ENCODE measurements around the gene RNF215.
A peak's percentile ranks its signal among the peaks of the same experiment; 100 is the strongest.
"Not testable (repeated sequence)": the region's sequence is repeated elsewhere in the genome, so short reads cannot be mapped to it uniquely, and the experiment has no call there.

Gene RNF215

GRCh38 chr22:30357650-30358215, 29.5 kb downstream of the RNF215 start:
- no peak for DNase-seq

GRCh38 chr22:30357236-30357570, 30.0 kb downstream of the RNF215 start:
- no peak for DNase-seq

- DNase-seq, result peak; percentile 86
These were observed 30.6 kb downstream of the RNF215 start, which contains the start of the genes CCDC157 and SF3A1 for GRCh38 chr22:30356449-30357235. TSS of gene CCDC157 (plus strand) at chr22:30357007. CDS start at chr22:30366001, 8,994 bp downstream. TSS of gene SF3A1 (minus strand) at chr22:30356894. CDS start at chr22:30356792, 102 bp downstream.

GRCh38 chr22:30354644-30355043, 32.6 kb downstream of the RNF215 start:
- DNase-seq, result no peak

GRCh38 chr22:30351226-30351625, 36.0 kb downstream of the RNF215 start:
- DNase-seq, result no peak

GRCh38 chr22:30348809-30349208, 38.4 kb downstream of the RNF215 start:
- no peak for DNase-seq

GRCh38 chr22:30348404-30348803, 38.8 kb downstream of the RNF215 start:
- DNase-seq, result no peak

- DNase-seq, result no peak
These were observed 39.8 kb downstream of the RNF215 start for GRCh38 chr22:30347255-30347892.

GRCh38 chr22:30344447-30345200, 42.6 kb downstream of the RNF215 start:
- no peak for DNase-seq

- no peak for DNase-seq
These were observed 46.1 kb downstream of the RNF215 start for GRCh38 chr22:30340911-30341685.

- no peak for DNase-seq
These were observed 48.4 kb downstream of the RNF215 start for GRCh38 chr22:30338802-30339201.

- DNase-seq, result not testable (repeated sequence)
These were observed 48.9 kb downstream of the RNF215 start for GRCh38 chr22:30338341-30338740.

- DNase-seq, result no peak
These were observed 49.8 kb downstream of the RNF215 start for GRCh38 chr22:30337461-30337778.

- no peak for DNase-seq
These were observed 50.3 kb downstream of the RNF215 start for GRCh38 chr22:30336752-30337460.

- no peak for DNase-seq
These were observed 52.0 kb downstream of the RNF215 start for GRCh38 chr22:30335236-30335635.

GRCh38 chr22:30334646-30335045, 52.6 kb downstream of the RNF215 start:
- no peak for DNase-seq

GRCh38 chr22:30333707-30334087, 53.5 kb downstream of the RNF215 start:
- DNase-seq, result no peak

- DNase-seq, result no peak
These were observed 54.1 kb downstream of the RNF215 start for GRCh38 chr22:30332994-30333706.

- DNase-seq, result no peak
These were observed 54.7 kb downstream of the RNF215 start for GRCh38 chr22:30332551-30332950.
